ENCODE results near the gene CDH22. TPM values are rescaled to one million over a fixed set of nuclear protein-coding genes. Genes with fewer than 3 reads are reported as not detected.

CDH22 gene
- total and polyA plus RNA-seq, 7 donors, result 0.11 to 1.4 (median 0.53) TPM

GRCh38 chr20:46214824-46215488 is 93.3 kb downstream of the CDH22 start:
- H3K27ac ChIP-seq, result no peak overlapping the region
- no peaks in the 10 kb centered on the region for H3K36me3 ChIP-seq (ENCODE audit: insufficient read depth in 1 of 2, low read depth in 1 of 2)
- DNase-seq, result no peak
- intact Hi-C loops (cut with DNase I), result loop anchor here in 1 of 2 donors (5.0 kb wide), 1 partner anchor 37 kb away; no protein-coding TSS in a partner anchor
- TF ChIP-seq CTCF (IDR thresholded peaks at IDR 0.05), result no peak
- WGBS, 3 donors, result 59 to 65% (median 65%) methylated on average over 4 of the region's 4 CpGs
- no peaks in the 10 kb centered on the region for H3K9me3 ChIP-seq
- H3K4me3 ChIP-seq, result no peak overlapping the region
- peaks cover 0 to 29% (median 2%) of the 10 kb centered on the region in 3 donors for H3K27me3 ChIP-seq (ENCODE audit: insufficient read depth in 3 of 3, low read length in 2 of 3)
- peak in 2 of 4 donors; percentile 24 to 28 for ATAC-seq
- peaks cover 8% of the 10 kb centered on the region for H3K4me1 ChIP-seq

GRCh38 chr20:46213946-46214823 is 94.1 kb downstream of the CDH22 start:
- H3K36me3 ChIP-seq (ENCODE audit: insufficient read depth in 1 of 2, low read depth in 1 of 2), result no peaks in the 10 kb centered on the region
- intact Hi-C loops (cut with DNase I), result loop anchor here in 1 of 2 donors (5.0 kb wide), 1 partner anchor 38 kb away; no protein-coding TSS in a partner anchor
- peaks cover 8% of the 10 kb centered on the region for H3K4me1 ChIP-seq
- peaks cover 0 to 29% (median 2%) of the 10 kb centered on the region in 3 donors for H3K27me3 ChIP-seq (ENCODE audit: insufficient read depth in 3 of 3, low read length in 2 of 3)
- no peak overlapping the region for H3K27ac ChIP-seq
- DNase-seq, result peak; percentile 68 to 86
- H3K9me3 ChIP-seq, result no peaks in the 10 kb centered on the region
- WGBS, 3 donors, result 52 to 57% (median 54%) methylated on average over 8 of the region's 8 CpGs
- no peak overlapping the region for H3K4me3 ChIP-seq
- ATAC-seq, result peak; percentile 51 to 92 (median 78)
- no peak for TF ChIP-seq CTCF (IDR thresholded peaks at IDR 0.05)

GRCh38 chr20:46212876-46213275 is 95.4 kb downstream of the CDH22 start:
- no peak overlapping the region for H3K4me3 ChIP-seq
- no peaks in the 10 kb centered on the region for H3K36me3 ChIP-seq (ENCODE audit: insufficient read depth in 1 of 2, low read depth in 1 of 2)
- H3K27me3 ChIP-seq (ENCODE audit: insufficient read depth in 3 of 3, low read length in 2 of 3), result peaks cover 0 to 29% (median 2%) of the 10 kb centered on the region in 3 donors
- ATAC-seq, result no peak
- H3K27ac ChIP-seq, result no peak overlapping the region
- intact Hi-C loops (cut with DNase I), result loop anchor here in 1 of 2 donors (5.0 kb wide), 1 partner anchor 39 kb away; no protein-coding TSS in a partner anchor
- H3K9me3 ChIP-seq, result no peaks in the 10 kb centered on the region
- WGBS, 3 donors, result 53 to 62% (median 56%) methylated on average over 11 of the region's 11 CpGs
- TF ChIP-seq CTCF (IDR thresholded peaks at IDR 0.05), result no peak
- peaks cover 8% of the 10 kb centered on the region for H3K4me1 ChIP-seq
- DNase-seq, result no peak

GRCh38 chr20:46212252-46212651 is 96.0 kb downstream of the CDH22 start:
- WGBS, 3 donors, result 56 to 70% (median 57%) methylated on average over 3 of the region's 3 CpGs
- intact Hi-C loops (cut with DNase I), result loop anchor here in 1 of 2 donors (5.0 kb wide), 1 partner anchor 40 kb away; no protein-coding TSS in a partner anchor
- ATAC-seq, result no peak
- H3K36me3 ChIP-seq (ENCODE audit: insufficient read depth in 1 of 2, low read depth in 1 of 2), result no peaks in the 10 kb centered on the region
- H3K9me3 ChIP-seq, result no peaks in the 10 kb centered on the region
- no peak overlapping the region for H3K27ac ChIP-seq
- H3K27me3 ChIP-seq (ENCODE audit: insufficient read depth in 3 of 3, low read length in 2 of 3), result peaks cover 0 to 29% (median 2%) of the 10 kb centered on the region in 3 donors
- DNase-seq, result no peak
- no peak for TF ChIP-seq CTCF (IDR thresholded peaks at IDR 0.05)
- no peak overlapping the region for H3K4me3 ChIP-seq
- H3K4me1 ChIP-seq, result peaks cover 8% of the 10 kb centered on the region

Measured in psoas muscle (tissue), 8 donors.